ENCODE data around the gene CELF3. TPM values are rescaled to one million over a fixed set of nuclear protein-coding genes. Genes with fewer than 3 reads are reported as not detected.

Gene CELF3
- total RNA-seq: not detected in 2 replicates

DNA sequence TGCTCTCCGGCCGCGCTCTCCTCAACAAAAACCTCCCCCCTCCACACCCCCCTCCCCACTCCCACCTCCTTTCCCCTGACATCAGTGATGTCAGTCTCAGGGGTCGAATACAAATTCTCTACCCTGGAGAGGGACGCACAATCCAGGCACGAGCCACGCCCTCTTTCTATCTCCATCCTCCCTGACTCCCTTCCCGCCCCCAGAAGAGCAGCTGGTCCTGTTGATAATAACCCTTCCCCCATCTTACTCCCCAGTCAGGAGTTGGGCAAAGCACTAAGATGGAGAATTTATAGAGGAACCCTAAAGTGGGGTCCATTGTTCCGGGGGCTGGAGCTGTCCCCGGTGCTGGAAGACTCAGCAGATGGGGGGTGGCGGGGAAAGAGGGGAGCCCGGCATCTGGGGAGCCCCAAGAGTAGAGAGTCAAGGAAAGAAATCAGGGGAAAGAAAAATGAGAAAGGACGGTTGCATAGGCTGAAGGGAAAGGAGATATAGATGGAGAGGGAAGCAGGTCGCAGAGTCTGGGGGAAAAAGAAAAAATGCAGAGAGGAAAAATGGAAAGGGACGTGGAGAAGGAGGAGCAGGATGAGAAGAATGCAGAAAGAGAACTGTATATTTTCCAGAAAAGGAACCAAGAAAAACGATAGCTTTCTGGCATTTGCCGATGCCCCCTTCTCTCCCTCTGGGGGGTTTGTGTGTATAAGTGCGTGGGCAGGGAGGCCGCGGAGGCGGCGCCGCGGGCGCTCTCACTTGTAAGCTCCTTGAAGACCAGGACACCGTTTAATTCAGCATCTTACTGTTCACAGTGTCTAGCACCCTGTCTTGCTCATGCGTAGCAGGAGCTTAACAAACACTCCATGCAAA lies at the start of gene CELF3:
TSS of gene CELF3 (minus strand) at position 33 of the 861 bp plus-strand sequence. CDS start 783 bp downstream, outside the sequence.

DNA sequence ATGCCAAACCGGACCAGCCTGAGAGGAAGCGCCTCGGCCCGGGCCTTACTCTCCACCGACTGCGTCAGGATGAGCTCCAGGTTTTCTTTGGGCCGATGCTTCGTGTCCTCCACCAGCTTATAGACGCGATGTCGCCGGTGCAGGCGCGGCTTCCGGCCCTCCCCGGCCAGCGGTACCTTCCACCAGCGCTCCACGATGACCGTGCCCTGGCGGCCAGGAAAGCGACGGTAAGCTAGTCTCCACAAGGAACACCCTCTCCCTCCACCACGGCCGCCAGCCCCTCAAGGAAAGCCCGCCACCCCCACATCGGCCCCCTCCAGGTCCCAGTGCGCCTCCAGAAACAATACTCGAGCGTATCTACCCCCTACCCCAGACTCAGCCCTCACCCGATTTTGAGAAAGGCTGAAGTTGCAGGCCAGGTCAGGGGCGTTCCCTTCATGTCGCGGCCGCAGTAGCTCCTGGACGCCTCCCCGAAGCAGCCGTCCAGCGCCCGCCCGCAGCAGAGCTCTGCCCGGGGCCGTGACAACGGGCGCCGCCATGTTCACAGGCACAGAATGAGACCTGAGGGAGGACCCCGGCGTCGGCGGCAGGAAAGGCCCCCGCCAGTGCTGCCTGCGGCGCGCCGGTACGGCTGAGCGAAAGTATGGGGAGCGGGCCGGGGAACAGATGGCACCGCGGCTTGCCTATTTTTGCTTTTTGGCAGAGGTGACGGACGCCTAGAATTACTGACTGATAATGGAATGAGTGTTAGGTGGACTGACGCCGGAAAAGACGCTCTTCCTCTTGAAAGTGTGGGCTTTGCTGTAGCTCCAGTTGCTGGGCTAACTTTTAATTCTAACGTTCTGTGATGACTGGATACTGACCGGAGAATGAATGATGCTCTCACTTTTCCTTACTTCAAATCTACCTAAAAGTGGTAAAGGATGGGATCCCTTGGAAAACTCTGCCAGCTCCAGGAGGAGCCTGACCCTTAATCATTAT lies 46.6 kb upstream of the CELF3 start, which contains the start of gene MRPL9:
TSS of gene MRPL9 (minus strand) at position 556 of the 981 bp plus-strand sequence. CDS start at position 539, 17 bp downstream.

DNA sequence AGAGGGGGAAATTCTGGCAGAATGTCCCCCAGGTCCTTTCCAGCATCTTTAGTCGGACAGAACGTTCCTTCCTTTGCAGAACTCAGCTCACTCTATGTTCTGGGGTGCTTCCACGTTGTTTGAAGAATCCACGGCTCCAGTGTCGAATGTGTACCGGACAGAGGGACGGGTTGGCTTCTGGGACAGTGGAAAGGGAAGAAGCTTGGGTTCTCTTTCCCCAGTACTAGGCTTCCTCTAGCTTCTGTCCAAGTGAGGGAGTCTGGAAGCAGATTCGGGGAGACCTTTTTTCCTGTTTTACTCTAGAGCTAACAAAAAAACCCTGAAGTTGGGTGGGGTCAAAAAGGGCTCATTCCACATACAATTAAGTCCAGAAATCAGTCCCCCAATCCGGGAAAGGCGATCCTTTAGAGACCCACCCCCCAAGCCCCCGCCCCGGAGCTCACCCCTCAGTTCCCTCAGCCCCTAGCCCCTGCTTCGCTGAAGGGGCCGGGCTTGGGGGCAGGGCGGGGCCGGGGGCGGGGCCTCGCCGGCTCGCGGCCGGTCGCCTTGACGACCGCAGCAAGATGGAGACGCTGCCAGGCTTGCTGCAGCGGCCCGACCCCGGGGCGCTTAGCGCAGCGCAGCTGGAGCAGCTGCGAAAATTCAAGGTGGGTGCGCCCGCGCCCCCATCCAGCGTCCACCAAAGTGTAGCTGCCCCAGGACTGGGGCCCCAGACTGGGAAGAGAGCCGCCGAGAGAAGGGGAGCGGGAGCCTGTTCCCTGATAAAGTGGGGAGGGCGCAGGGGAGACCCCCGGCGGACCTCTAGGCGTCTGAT lies 4.6 kb upstream of the CELF3 start, which contains the start of gene RIIAD1:
TSS of gene RIIAD1 (plus strand) at position 549 of the 814 bp plus-strand sequence. CDS start at position 564, 15 bp downstream.

Other genes with a start within 250 kb of the CELF3 start
- gene CGN, start 205.4 kb downstream of the CELF3 start, total RNA-seq: 0.09 and 0.45 TPM in 2 replicates
- 2.5 and 11.8 TPM in 2 replicates for gene TUFT1, start 176.5 kb downstream of the CELF3 start, total RNA-seq
- 16.2 and 22.2 TPM in 2 replicates for gene SNX27, start 104.8 kb downstream of the CELF3 start, total RNA-seq
- not detected in 2 replicates for gene RIIAD1, start 4.7 kb upstream of the CELF3 start, total RNA-seq
- 117 and 147 TPM in 2 replicates for gene MRPL9, start 46.7 kb upstream of the CELF3 start, total RNA-seq
- gene TDRKH, start 73.7 kb upstream of the CELF3 start, total RNA-seq: 4.5 and 4.9 TPM in 2 replicates
- not detected in 2 replicates for gene LINGO4, start 88.6 kb upstream of the CELF3 start, total RNA-seq
- gene RORC, start 115.0 kb upstream of the CELF3 start, total RNA-seq: not detected in 2 replicates
- gene C2CD4D, start 123.0 kb upstream of the CELF3 start, total RNA-seq: not detected in 2 replicates
- not detected in 2 replicates for gene THEM5, start 136.9 kb upstream of the CELF3 start, total RNA-seq
- 7.5 and 10.9 TPM in 2 replicates for gene THEM4, start 192.7 kb upstream of the CELF3 start, total RNA-seq